Heart left ventricle (tissue), 16 donors: ENCODE data around the gene FCSK. TPM values are rescaled to one million over a fixed set of nuclear protein-coding genes. Genes with fewer than 3 reads are reported as not detected.

Experiments
- ATAC-seq, 4 donors: fragments of 200-7000 bp; cut with Tn5 transposase; one replicate each; pipeline ENCODE4 v1.9.1; 2020 to 2022; ENCODE audit warnings: moderate library complexity in 4 of 4, mild to moderate bottlenecking in 3 of 4, moderate number of reproducible peaks in 1 of 4
- DNase-seq, 5 donors: peaks; one replicate each; pipeline ENCODE4 v3.0.0-alpha.2; 2020
- H3K27ac ChIP-seq, 12 donors: fragments of 200-600 bp; sonication (generic) in 4 of 12; one replicate each; pipeline versions ENCODE4 v1.5.0 to v1.8.0; 2016 to 2022; ENCODE audit warnings: mild to moderate bottlenecking in 2 of 12
- H3K27me3 ChIP-seq, 9 donors: fragments of 200-600 bp; sonication (generic) in 2 of 9; one replicate each; pipeline versions ENCODE4 v1.5.1 to v1.8.0; 2016 to 2022; ENCODE audit warnings: mild to moderate bottlenecking in 3 of 9
- H3K36me3 ChIP-seq, 9 donors: fragments of 200-600 bp; sonication (generic) in 2 of 9; one replicate each; pipeline versions ENCODE4 v1.5.0 to v1.8.0; 2018 to 2022; ENCODE audit warnings: mild to moderate bottlenecking in 2 of 9
- H3K4me1 ChIP-seq, 12 donors: fragments of 200-600 bp; sonication (generic) in 4 of 12; one replicate each; pipeline versions ENCODE4 v1.5.0 to v1.8.0; 2016 to 2022; ENCODE audit warnings: mild to moderate bottlenecking in 3 of 12
- H3K4me3 ChIP-seq, 12 donors: fragments of 200-600 bp; sonication (generic) in 4 of 12; one replicate each; pipeline versions ENCODE4 v1.5.0 to v1.8.0; 2017 to 2022; ENCODE audit warnings: mild to moderate bottlenecking in 9 of 12, moderate library complexity in 4 of 12
- H3K9me3 ChIP-seq, 12 donors: fragments of 200-600 bp; sonication (generic) in 4 of 12; one replicate each; pipeline versions ENCODE4 v1.5.0 to v1.8.0; 2016 to 2022; ENCODE audit warnings: mild to moderate bottlenecking in 1 of 12
- CTCF ChIP-seq, 12 donors: fragments of 200-600 bp; sonication (generic) in 4 of 12; IDR thresholded peaks; one replicate each; pipeline versions ENCODE4 v1.5.0 to v1.8.0; 2018 to 2022; ENCODE audit warnings: antibody characterized with exemption in 12 of 12, mild to moderate bottlenecking in 5 of 12
- POLR2A ChIP-seq, 2 donors: fragments of 450-650 bp; IDR thresholded peaks; one replicate each; pipeline ENCODE4 v1.6.1; 2017; ENCODE audit warnings: antibody characterized with exemption in 2 of 2, mild to moderate bottlenecking in 2 of 2, moderate library complexity in 2 of 2
- WGBS, 4 donors: extraction: QIAGEN DNeasy Blood & Tissue Kit in 2 of 4; methylation state at CpG; one replicate each; pipeline versions ENCODE4 v1.1.5 to v1.1.7; 2013 to 2018; 5-methylcytosine and 5-hydroxymethylcytosine counted together
- intact Hi-C, 10 donors: fragments of 100-400 bp; cut with DNase I; formaldehyde crosslinking; loops; one replicate each; pipeline versions ENCODE4 v1.11.1 to v1.14.2; 2022
- polyA plus RNA-seq, 2 donors: library from polyadenylated mRNA; stranded (reverse); fragments of 200-250 nt; gene quantifications; one replicate each; pipeline ENCODE4 v1.2.3, GENCODE V29; 2013
- total RNA-seq, 9 donors: library from RNA; depleted of rRNA in 2 of 9; stranded (reverse); fragments of >200 nt in 2 of 9; fragmentation: NEBNext Ultra II Directional in 3 of 9; extraction: Animal tissue kit (Norgen Biotek cat#: 25700) in 3 of 9; gene quantifications; one replicate each; pipeline versions ENCODE4 v1.1.0 to v1.2.4, GENCODE V29; 2016 to 2023
- donor health status: ischemic (EF 13 %, LVEDD 7.1; RV severe dilation, severe dysfunction).
- donor health status: healthy with polysubstance abuse.
- donor health status: DM: no; HTN: yes; CAD: no.
- donor health status: DM: no; HTN: no; CAD: no.
- donor health status: ischemic (EF 25% LVEDD 6.9; RV normal size, moderate dysfunction).
- donor health status: ischemic (EF 25% LVEDD 5.7; RV mildly dilated, moderate dysfunction).
- donor health status: healthy.
- donor health status: DM: yes; HTN: yes; CAD: no.
- donor health status: ischemic (EF 35%, LVEDD 5.7; RV mildly dilated, moderate dysfunction).
- donor health status: nonischemic (EF 11% LVEDD 7.7; RV severe dilation, severe dysfunction).
- donor health status: DM: yes; HTN: yes; CAD: no.
- donor health status: PGD.
- donor health status: ischemic (EF 29% LVEDD 5.4; RV normal size, mild dysfunction).
- donor health status: nonischemic (EF 23%, LVEDD 6.1; RV moderate dilation, normal function).

The FCSK gene
- total and polyA plus RNA-seq, 11 donors, result 5.9 to 17.3 (median 8.2) TPM

- H3K9me3 ChIP-seq, result no peaks in the 10 kb centered on the region
- intact Hi-C loops, result loop anchor here in 2 of 10 donors (5.0 to 10.0 kb wide), 2 partner anchors 59 to 71 kb away; no protein-coding TSS in a partner anchor
- H3K4me1 ChIP-seq, result peaks cover 0 to 26% (median 12%) of the 10 kb centered on the region in 12 donors
- DNase-seq (no peak), ATAC-seq (no peak)
- H3K27me3 ChIP-seq, result no peaks in the 10 kb centered on the region
- H3K27ac ChIP-seq, result peak overlapping the region in 6 of 12 donors; percentile 88 to 98 (median 94)
- 96 to 98% (median 96%) methylated on average over 11 of the region's 11 CpGs for WGBS, 4 donors
- H3K36me3 ChIP-seq, result no peaks in the 10 kb centered on the region
- peak overlapping the region; percentile 76 to 99 (median 93) for H3K4me3 ChIP-seq
- TF ChIP-seq POLR2A (IDR thresholded peaks at IDR 0.05) (no peak), CTCF (IDR thresholded peaks at IDR 0.05) (no peak)
Observed at GRCh38 chr16:70453117-70453891, 1.1 kb upstream of the FCSK start.

- intact Hi-C loops, result loop anchor here in 5 of 10 donors (1.0 to 10.0 kb wide), 4 partner anchors 59 to 73 kb away; no protein-coding TSS in a partner anchor
- Histone ChIP-seq H3K4me3 (peak overlapping the region; percentile 76 to 99 (median 93)), H3K27ac (peak overlapping the region; percentile 88 to 98 (median 94)), H3K36me3 (no peaks in the 10 kb centered on the region), H3K27me3 (no peaks in the 10 kb centered on the region), H3K9me3 (no peaks in the 10 kb centered on the region), H3K4me1 (peaks cover 0 to 26% (median 12%) of the 10 kb centered on the region in 12 donors)
- WGBS, 4 donors, result 0 to 1% (median 0%) methylated on average over 8 of the region's 8 CpGs
- ATAC-seq (peak in 2 of 4 donors; percentile 48 to 54), DNase-seq (no peak)
- TF ChIP-seq POLR2A (IDR thresholded peaks at IDR 0.05) (no peak), CTCF (IDR thresholded peaks at IDR 0.05) (no peak)
Observed at GRCh38 chr16:70453892-70454221, 538 bp upstream of the FCSK start.

GRCh38 chr16:70455910-70456309 is 1.5 kb downstream of the FCSK start:
- no peak for DNase-seq
- intact Hi-C loops, result loop anchor here in 3 of 10 donors (2.0 to 10.0 kb wide), 2 partner anchors 61 to 75 kb away; no protein-coding TSS in a partner anchor
- no peaks in the 10 kb centered on the region for H3K9me3 ChIP-seq
- ATAC-seq, result no peak
- peaks cover 0 to 29% (median 12%) of the 10 kb centered on the region in 12 donors for H3K4me1 ChIP-seq
- no peak overlapping the region for H3K27ac ChIP-seq
- WGBS, 4 donors, result 82 to 91% (median 88%) methylated on average over 7 of the region's 7 CpGs
- no peak for TF ChIP-seq CTCF (IDR thresholded peaks at IDR 0.05)
- TF ChIP-seq POLR2A (IDR thresholded peaks at IDR 0.05), result no peak
- H3K36me3 ChIP-seq, result no peaks in the 10 kb centered on the region
- H3K27me3 ChIP-seq, result no peaks in the 10 kb centered on the region
- no peak overlapping the region for H3K4me3 ChIP-seq

- Histone ChIP-seq H3K27me3 (no peaks in the 10 kb centered on the region), H3K9me3 (no peaks in the 10 kb centered on the region), H3K27ac (no peak overlapping the region), H3K4me3 (no peak overlapping the region), H3K4me1 (peaks cover 0 to 35% (median 18%) of the 10 kb centered on the region in 12 donors), H3K36me3 (no peaks in the 10 kb centered on the region)
- WGBS, 4 donors, result 93 to 95% (median 94%) methylated on average over 5 of the region's 5 CpGs
- DNase-seq (no peak), ATAC-seq (no peak)
- intact Hi-C loops, result loop anchor here in 1 of 10 donors (10.0 kb wide), 1 partner anchor 63 kb away; no protein-coding TSS in a partner anchor
- TF ChIP-seq POLR2A (IDR thresholded peaks at IDR 0.05) (no peak), CTCF (IDR thresholded peaks at IDR 0.05) (no peak)
Observed at GRCh38 chr16:70457446-70458166, 3.2 kb downstream of the FCSK start.
